ENCODE measurements around the gene PTPN1. TPM values are rescaled to one million over a fixed set of nuclear protein-coding genes. Genes with fewer than 3 reads are reported as not detected.

The PTPN1 gene
- total and polyA plus RNA-seq, 12 donors = 15.5 to 45.3 (median 29.4) TPM

DNA sequence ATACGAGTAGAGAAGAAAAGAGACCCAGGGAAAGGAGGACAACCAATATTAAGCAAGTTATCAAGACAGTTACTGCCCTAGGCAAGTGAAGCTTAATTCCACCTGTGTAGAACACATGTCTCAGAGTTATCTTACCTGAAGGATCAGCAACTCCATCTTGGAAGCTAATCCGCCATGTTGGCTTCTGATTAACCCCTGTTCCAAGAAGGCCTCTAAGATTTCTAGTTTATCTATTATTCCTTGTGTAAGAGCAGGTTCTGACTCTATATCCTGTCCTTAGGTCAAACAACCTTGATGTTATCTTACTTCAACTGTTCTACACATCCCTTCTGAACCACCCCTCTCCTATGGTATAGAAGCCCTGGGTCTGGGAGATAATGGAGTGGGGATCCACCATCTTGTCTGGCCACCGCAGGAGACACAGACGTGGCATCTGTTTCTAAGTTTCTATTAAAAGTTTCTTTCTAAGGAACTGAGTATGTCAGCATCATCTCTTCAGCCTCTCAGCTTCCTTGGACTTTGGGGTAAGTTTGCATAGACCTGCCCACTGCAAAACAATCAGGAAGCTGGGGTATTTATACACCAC is 27.7 kb upstream of the PTPN1 start:
- peaks cover 3 to 23% (median 9%) of the 10 kb centered on the region in 9 donors for H3K4me1 ChIP-seq
- WGBS, 2 donors = 86 to 97% methylated on average over 4 of the region's 4 CpGs
- intact Hi-C loops (cut with DNase I) = loop anchor here in 3 of 10 donors (5.0 kb wide), 2 partner anchors 95 to 100 kb away; no protein-coding TSS in a partner anchor
- TF ChIP-seq, protein P1, sequence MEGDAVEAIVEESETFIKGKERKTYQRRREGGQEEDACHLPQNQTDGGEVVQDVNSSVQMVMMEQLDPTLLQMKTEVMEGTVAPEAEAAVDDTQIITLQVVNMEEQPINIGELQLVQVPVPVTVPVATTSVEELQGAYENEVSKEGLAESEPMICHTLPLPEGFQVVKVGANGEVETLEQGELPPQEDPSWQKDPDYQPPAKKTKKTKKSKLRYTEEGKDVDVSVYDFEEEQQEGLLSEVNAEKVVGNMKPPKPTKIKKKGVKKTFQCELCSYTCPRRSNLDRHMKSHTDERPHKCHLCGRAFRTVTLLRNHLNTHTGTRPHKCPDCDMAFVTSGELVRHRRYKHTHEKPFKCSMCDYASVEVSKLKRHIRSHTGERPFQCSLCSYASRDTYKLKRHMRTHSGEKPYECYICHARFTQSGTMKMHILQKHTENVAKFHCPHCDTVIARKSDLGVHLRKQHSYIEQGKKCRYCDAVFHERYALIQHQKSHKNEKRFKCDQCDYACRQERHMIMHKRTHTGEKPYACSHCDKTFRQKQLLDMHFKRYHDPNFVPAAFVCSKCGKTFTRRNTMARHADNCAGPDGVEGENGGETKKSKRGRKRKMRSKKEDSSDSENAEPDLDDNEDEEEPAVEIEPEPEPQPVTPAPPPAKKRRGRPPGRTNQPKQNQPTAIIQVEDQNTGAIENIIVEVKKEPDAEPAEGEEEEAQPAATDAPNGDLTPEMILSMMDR (IDR thresholded peaks at IDR 0.05) = no peak
- DNase-seq (no peak), ATAC-seq (no peak)
- no peaks in the 10 kb centered on the region for H3K27me3 ChIP-seq
- H3K27ac ChIP-seq = peak overlapping the region in 2 of 10 donors; percentile 77 to 90
- no peak overlapping the region for H3K4me3 ChIP-seq
- H3K36me3 ChIP-seq = no peaks in the 10 kb centered on the region
- H3K9me3 ChIP-seq = no peaks in the 10 kb centered on the region

DNA sequence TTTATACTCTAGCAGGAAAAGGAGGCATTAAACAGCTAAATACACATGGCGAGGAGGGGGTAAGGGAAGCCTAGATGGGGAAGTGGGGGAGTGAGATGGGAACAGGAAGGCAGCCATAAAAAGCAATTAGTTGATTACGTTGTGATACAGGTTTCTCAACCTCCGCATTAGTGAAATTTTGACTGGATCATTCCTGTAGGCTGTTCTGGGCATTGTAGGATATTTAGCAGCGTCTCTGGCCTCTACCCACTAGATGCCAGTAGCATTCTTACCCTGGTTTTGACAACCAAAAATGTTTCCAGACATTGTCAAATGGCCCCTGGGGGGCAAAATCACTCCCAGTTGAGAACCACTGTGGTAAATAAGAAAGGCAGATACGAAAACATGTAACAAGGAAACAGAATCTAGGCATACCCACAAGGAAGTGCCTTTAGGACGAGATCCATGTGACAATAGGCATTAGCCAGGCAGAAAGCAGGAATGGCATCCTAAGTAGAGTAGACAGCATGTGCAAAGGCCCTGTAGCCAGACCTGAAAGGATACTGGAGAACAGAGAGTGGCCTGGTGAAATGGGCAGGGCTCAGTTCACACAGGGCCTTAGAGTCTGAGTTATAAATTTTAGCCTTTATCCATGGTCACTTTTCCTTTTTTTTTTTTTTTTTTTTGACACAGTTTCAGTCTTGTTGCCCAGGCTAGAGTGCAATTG is 25.8 kb upstream of the PTPN1 start:
- Histone ChIP-seq H3K4me1 (peaks cover 3 to 17% (median 9%) of the 10 kb centered on the region in 9 donors), H3K36me3 (no peaks in the 10 kb centered on the region), H3K27ac (peak overlapping the region in 7 of 10 donors; percentile 75 to 90 (median 86)), H3K4me3 (peak overlapping the region in 8 of 10 donors; percentile 47 to 60 (median 52)), H3K27me3 (no peaks in the 10 kb centered on the region), H3K9me3 (no peaks in the 10 kb centered on the region)
- WGBS, 2 donors = 72 to 87% methylated on average over 6 of the region's 6 CpGs
- TF ChIP-seq, protein P1 (IDR thresholded peaks at IDR 0.05) = peak in 1 of 9 donors; percentile 20
- DNase-seq (no peak), ATAC-seq (no peak)
- intact Hi-C loops (cut with DNase I) = loop anchor here in 3 of 10 donors (5.0 kb wide), 2 partner anchors 93 to 98 kb away; no protein-coding TSS in a partner anchor

DNA sequence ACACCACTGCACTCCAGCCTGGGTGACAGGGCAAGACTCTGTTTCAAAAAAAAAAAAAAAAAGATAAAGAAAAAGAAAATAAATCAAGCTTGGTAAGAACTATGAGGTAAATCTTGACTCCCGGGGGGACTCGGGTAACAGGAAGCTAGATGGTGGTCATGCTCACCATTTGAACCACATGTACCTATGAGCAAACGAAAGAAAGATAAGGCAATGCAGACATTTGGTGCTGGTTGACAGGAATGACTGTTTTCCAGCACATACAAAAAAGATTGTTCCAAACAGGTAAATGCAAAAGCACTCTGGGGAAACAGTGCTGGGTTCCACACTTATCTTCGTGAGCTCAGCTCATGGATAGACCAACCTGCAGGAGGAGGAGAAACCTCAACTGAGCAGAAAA is 22.8 kb upstream of the PTPN1 start:
- intact Hi-C loops (cut with DNase I) = no loop called here
- no peak for ATAC-seq
- no peaks in the 10 kb centered on the region for H3K27me3 ChIP-seq
- no peak overlapping the region for H3K27ac ChIP-seq
- 82 to 86% methylated on average over 4 of the region's 4 CpGs for WGBS, 2 donors
- TF ChIP-seq, protein P1 (IDR thresholded peaks at IDR 0.05) = no peak
- H3K4me1 ChIP-seq = peaks cover 3 to 19% (median 9%) of the 10 kb centered on the region in 9 donors
- DNase-seq = no peak
- no peak overlapping the region for H3K4me3 ChIP-seq
- H3K9me3 ChIP-seq = no peaks in the 10 kb centered on the region
- H3K36me3 ChIP-seq = no peaks in the 10 kb centered on the region

DNA sequence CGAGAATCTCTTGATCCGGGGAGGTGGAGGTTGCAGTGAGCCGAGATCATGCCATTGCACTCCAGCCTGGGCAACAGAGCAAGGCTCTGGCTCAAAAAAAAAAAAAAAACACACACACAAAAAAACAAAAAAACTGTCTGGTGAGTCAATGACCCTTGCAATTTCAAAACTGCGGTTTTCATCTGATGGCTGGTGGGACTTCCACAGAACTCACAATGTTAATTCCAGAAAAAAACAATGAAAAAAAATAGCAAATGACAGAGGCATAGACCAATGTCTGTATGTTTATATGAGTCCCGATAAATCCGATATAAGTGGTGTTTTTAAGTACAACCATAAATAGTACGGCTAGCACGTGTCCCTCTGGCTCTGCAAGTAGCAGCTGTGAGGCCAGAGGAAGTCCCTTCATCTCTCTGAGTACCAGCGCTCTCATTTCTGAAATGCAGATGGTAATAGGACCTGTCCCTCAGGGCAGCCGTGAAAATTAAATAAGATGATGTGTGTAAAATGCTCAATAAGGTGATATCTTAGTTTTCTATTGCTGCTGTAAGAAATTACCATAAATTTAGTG is 21.9 kb upstream of the PTPN1 start:
- Histone ChIP-seq H3K9me3 (no peaks in the 10 kb centered on the region), H3K4me3 (no peak overlapping the region), H3K36me3 (no peaks in the 10 kb centered on the region), H3K27ac (no peak overlapping the region), H3K4me1 (peaks cover 3 to 14% (median 8%) of the 10 kb centered on the region in 9 donors), H3K27me3 (no peaks in the 10 kb centered on the region)
- ATAC-seq (no peak), DNase-seq (no peak)
- intact Hi-C loops (cut with DNase I) = no loop called here
- TF ChIP-seq, protein P1 (IDR thresholded peaks at IDR 0.05) = no peak
- 67 to 79% methylated on average over 10 of the region's 10 CpGs for WGBS, 2 donors
